ENCODE results near the gene COMMD7. TPM values are rescaled to one million over a fixed set of nuclear protein-coding genes. Genes with fewer than 3 reads are reported as not detected.
"Not testable (repeated sequence)": the region's sequence is repeated elsewhere in the genome, so short reads cannot be mapped to it uniquely, and the experiment has no call there.

The COMMD7 gene
- total RNA-seq, 1 experiment from 2014 or later: 42.3 TPM

DNA sequence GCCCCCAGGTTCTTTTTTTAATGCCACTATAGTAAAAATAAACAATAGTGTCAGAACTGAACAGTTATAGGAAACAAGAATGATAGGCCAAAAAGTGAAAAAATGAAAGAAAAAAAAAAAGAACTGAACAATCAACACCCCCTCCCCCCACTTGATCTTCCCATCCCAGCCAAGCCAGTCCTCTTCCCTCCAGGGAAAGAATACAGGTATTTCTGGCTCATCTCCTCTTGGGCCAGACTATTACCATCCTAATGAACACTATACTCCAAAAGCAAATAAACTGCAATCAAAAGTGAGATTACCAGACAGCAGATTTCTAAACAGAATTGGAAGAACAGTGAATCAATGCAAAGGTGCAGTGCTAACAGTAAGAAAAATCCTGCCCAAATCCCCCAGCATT lies 48.2 kb downstream of the COMMD7 start:
- no peak for DNase-seq
- POLR2A ChIA-PET (ENCODE audit: unreplicated experiment): no interaction called here
- H3K36me3 ChIP-seq (ENCODE audit: low read depth): no peaks in the 10 kb centered on the region

DNA sequence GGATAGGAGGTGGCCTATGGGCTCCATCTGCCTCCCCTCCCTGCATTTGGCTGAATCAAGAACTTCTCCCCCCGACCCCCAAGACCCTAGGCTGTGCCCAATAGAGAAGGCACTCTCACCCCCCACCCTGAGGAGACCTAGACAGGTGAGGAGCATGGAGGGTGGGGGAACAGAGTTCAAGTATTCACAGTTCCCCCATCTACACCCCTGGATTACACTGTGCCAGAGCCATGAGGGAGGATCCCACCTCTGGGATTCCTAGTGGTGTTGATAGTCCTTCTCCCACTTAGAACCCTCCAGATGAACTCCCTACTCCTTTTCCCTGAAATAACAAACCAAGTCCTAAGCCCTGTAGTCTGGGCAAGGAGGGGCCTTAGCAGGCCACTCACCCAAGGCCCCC lies 54.3 kb downstream of the COMMD7 start:
- H3K9me3 ChIP-seq (ENCODE audit: insufficient read depth, low read depth); H4K20me1 ChIP-seq (ENCODE audit: insufficient read depth); H3K9me2 ChIP-seq (ENCODE audit: insufficient read depth); H3K27ac ChIP-seq; H3F3A ChIP-seq (ENCODE audit: insufficient read depth, low read depth); CTCF ChIA-PET; H2AFZ ChIP-seq; POLR2A ChIA-PET (ENCODE audit: unreplicated experiment); H3K27me3 ChIP-seq (ENCODE audit: insufficient read depth, low read depth); intact Hi-C loops (cut with micrococcal nuclease; ENCODE audit: unreplicated experiment); H3K79me2 ChIP-seq (ENCODE audit: low read depth); DNase-seq; H3K4me1 ChIP-seq (replicated peaks; ENCODE audit: insufficient read depth); BruUV-seq (replicated peaks); H3K4me2 ChIP-seq; H3K36me3 ChIP-seq (ENCODE audit: low read depth); H3K4me3 ChIP-seq: not testable (repeated sequence)

More for the DNA sequence above, 48.2 kb downstream of the COMMD7 start:
- no TSS peak for BruUV-seq (replicated peaks)
- Histone ChIP-seq H2AFZ (no peak overlapping the region), H4K20me1 (ENCODE audit: insufficient read depth) (no peaks in the 10 kb centered on the region), H3K27ac (no peak overlapping the region), H3K9me2 (ENCODE audit: insufficient read depth) (no peaks in the 10 kb centered on the region), H3K4me3 (no peak overlapping the region), H3K4me2 (no peak overlapping the region), H3F3A (ENCODE audit: insufficient read depth, low read depth) (no peaks in the 10 kb centered on the region; the same call in 1 of the 2 replicates), H3K79me2 (ENCODE audit: low read depth) (no peaks in the 10 kb centered on the region), H3K9me3 (ENCODE audit: insufficient read depth, low read depth) (no peaks in the 10 kb centered on the region), H3K27me3 (ENCODE audit: insufficient read depth, low read depth) (no peaks in the 10 kb centered on the region), H3K4me1 (replicated peaks; ENCODE audit: insufficient read depth) (0 out of 2 replicates have a peak, but pooled peaks cover 5% of the 10 kb centered on the region)
- intact Hi-C loops (cut with micrococcal nuclease; ENCODE audit: unreplicated experiment): no loop called here
- no peak for TF ChIP-seq EZH2 (IDR thresholded peaks at IDR 0.05; ENCODE audit: low read depth)
- TF ChIP-seq, protein P1, sequence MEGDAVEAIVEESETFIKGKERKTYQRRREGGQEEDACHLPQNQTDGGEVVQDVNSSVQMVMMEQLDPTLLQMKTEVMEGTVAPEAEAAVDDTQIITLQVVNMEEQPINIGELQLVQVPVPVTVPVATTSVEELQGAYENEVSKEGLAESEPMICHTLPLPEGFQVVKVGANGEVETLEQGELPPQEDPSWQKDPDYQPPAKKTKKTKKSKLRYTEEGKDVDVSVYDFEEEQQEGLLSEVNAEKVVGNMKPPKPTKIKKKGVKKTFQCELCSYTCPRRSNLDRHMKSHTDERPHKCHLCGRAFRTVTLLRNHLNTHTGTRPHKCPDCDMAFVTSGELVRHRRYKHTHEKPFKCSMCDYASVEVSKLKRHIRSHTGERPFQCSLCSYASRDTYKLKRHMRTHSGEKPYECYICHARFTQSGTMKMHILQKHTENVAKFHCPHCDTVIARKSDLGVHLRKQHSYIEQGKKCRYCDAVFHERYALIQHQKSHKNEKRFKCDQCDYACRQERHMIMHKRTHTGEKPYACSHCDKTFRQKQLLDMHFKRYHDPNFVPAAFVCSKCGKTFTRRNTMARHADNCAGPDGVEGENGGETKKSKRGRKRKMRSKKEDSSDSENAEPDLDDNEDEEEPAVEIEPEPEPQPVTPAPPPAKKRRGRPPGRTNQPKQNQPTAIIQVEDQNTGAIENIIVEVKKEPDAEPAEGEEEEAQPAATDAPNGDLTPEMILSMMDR (conservative IDR thresholded peaks at IDR 0.05): no peak
- CTCF ChIA-PET: no interaction called here

DNA sequence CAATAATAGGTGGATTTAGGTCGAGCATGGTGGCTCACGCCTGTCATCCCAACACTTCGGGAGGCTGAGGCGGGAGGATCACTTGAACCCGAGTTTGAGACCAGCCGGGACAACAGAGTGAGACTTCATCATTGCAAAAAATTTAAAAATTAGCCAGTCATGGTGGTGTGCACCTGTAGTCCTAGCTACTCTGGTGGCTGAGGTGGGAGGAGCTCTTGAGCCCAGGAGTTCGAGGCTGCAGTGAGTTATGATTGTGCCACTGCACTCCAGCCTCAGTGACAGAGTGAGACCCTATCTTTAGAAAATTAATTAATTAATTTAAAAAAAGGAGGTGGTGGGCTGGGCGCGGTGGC lies 56.1 kb downstream of the COMMD7 start:
- Histone ChIP-seq H3K4me1 (replicated peaks; ENCODE audit: insufficient read depth) (no peaks in the 10 kb centered on the region), H3K36me3 (ENCODE audit: low read depth) (no peaks in the 10 kb centered on the region), H2AFZ (no peak overlapping the region), H3F3A (ENCODE audit: insufficient read depth, low read depth) (no peaks in the 10 kb centered on the region), H3K27me3 (ENCODE audit: insufficient read depth, low read depth) (no peaks in the 10 kb centered on the region), H3K9me2 (ENCODE audit: insufficient read depth) (no peaks in the 10 kb centered on the region), H3K4me3 (no peak overlapping the region), H3K4me2 (no peak overlapping the region), H3K9me3 (ENCODE audit: insufficient read depth, low read depth) (no peaks in the 10 kb centered on the region), H4K20me1 (ENCODE audit: insufficient read depth) (no peaks in the 10 kb centered on the region), H3K79me2 (ENCODE audit: low read depth) (no peaks in the 10 kb centered on the region), H3K27ac (no peak overlapping the region)
- POLR2A ChIA-PET (ENCODE audit: unreplicated experiment): no interaction called here
- intact Hi-C loops (cut with micrococcal nuclease; ENCODE audit: unreplicated experiment): no loop called here
- CTCF ChIA-PET: interaction anchor here (0.6 kb wide), 1 partner anchor 99 kb away, joined by 4 read pairs; no protein-coding TSS in a partner anchor
- no peak for DNase-seq
- BruUV-seq (replicated peaks): no TSS peak
- TF ChIP-seq, protein P1 (conservative IDR thresholded peaks at IDR 0.05): no peak
- no peak for TF ChIP-seq EZH2 (IDR thresholded peaks at IDR 0.05; ENCODE audit: low read depth)

DNA sequence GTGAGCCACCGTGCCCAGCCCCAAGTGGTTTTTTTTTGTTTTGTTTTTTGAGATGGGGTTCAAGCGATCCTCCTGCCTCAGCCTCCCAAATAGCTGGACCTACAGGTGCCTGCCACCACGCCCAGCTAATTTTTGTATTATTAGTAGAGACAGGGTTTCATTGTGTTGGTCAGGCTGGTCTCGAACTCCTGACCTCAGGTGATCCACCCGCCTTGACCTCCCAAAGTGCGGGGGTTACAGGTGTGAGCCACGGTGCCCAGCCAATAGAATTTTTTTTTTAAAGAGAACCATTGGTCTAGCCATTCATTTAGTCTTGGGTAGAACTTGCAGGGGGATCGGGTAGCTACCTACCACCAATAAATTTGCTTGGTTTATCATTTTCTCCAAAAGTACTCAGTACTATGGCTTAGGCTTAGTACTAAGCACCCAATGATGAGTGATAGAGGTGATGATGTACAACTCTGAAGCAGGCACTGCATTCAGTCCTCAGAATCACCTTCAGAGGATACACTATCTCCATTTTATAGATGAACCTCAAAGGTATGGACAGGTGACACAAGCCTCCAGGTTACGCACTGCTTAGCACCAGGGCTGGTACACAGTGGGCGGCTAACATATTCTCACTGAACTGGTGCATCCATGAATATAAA lies 56.6 kb downstream of the COMMD7 start:
- Histone ChIP-seq H2AFZ (no peak overlapping the region), H3K27me3 (ENCODE audit: insufficient read depth, low read depth) (no peaks in the 10 kb centered on the region), H3F3A (ENCODE audit: insufficient read depth, low read depth) (no peaks in the 10 kb centered on the region), H3K79me2 (ENCODE audit: low read depth) (no peaks in the 10 kb centered on the region), H3K36me3 (ENCODE audit: low read depth) (no peaks in the 10 kb centered on the region), H3K9me3 (ENCODE audit: insufficient read depth, low read depth) (no peaks in the 10 kb centered on the region), H3K4me3 (no peak overlapping the region), H3K4me1 (replicated peaks; ENCODE audit: insufficient read depth) (peaks cover 3% of the 10 kb centered on the region), H3K4me2 (no peak overlapping the region), H3K27ac (no peak overlapping the region), H4K20me1 (ENCODE audit: insufficient read depth) (no peaks in the 10 kb centered on the region), H3K9me2 (ENCODE audit: insufficient read depth) (no peaks in the 10 kb centered on the region)
- POLR2A ChIA-PET (ENCODE audit: unreplicated experiment): no interaction called here
- CTCF ChIA-PET: no interaction called here
- TF ChIP-seq, protein P1 (conservative IDR thresholded peaks at IDR 0.05): no peak
- no peak for TF ChIP-seq EZH2 (IDR thresholded peaks at IDR 0.05; ENCODE audit: low read depth)
- no TSS peak for BruUV-seq (replicated peaks)
- intact Hi-C loops (cut with micrococcal nuclease; ENCODE audit: unreplicated experiment): no loop called here
- no peak for DNase-seq
